Measurements from ENCODE around the gene GNAI3. TPM values are rescaled to one million over a fixed set of nuclear protein-coding genes. Genes with fewer than 3 reads are reported as not detected.

The GNAI3 gene
- total RNA-seq (ENCODE audit: insufficient read depth, low replicate concordance): 16.9 TPM

- DNase-seq (ENCODE audit: low spot score): peak; percentile 98
These were observed at the start of gene GNAI3 for GRCh38 chr1:109548321-109549267. TSS of gene GNAI3 (plus strand) at chr1:109548615. CDS start at chr1:109548721, 106 bp downstream.

- DNase-seq (ENCODE audit: low spot score): no peak
These were observed 49.3 kb upstream of the GNAI3 start for GRCh38 chr1:109499081-109499480.

GRCh38 chr1:109499661-109500536 is 48.5 kb upstream of the GNAI3 start:
- no peak for DNase-seq (ENCODE audit: low spot score)

GRCh38 chr1:109500941-109501381 is 47.5 kb upstream of the GNAI3 start:
- DNase-seq (ENCODE audit: low spot score): peak; percentile 83

GRCh38 chr1:109501644-109502363 is 46.6 kb upstream of the GNAI3 start:
- peak; percentile 26 for DNase-seq (ENCODE audit: low spot score)

GRCh38 chr1:109502364-109502851 is 46.0 kb upstream of the GNAI3 start:
- no peak for DNase-seq (ENCODE audit: low spot score)

- no peak for DNase-seq (ENCODE audit: low spot score)
These were observed 44.5 kb upstream of the GNAI3 start for GRCh38 chr1:109503935-109504334.

GRCh38 chr1:109504974-109505373 is 43.4 kb upstream of the GNAI3 start:
- no peak for DNase-seq (ENCODE audit: low spot score)

- DNase-seq (ENCODE audit: low spot score): no peak
These were observed 40.2 kb upstream of the GNAI3 start for GRCh38 chr1:109508001-109508872.

- no peak for DNase-seq (ENCODE audit: low spot score)
These were observed 39.6 kb upstream of the GNAI3 start for GRCh38 chr1:109508873-109509175.

GRCh38 chr1:109509176-109510134 is 39.0 kb upstream of the GNAI3 start, which contains the start of gene AMIGO1:
TSS of gene AMIGO1 (minus strand) at chr1:109509727. CDS start at chr1:109508912, 815 bp downstream.
- DNase-seq (ENCODE audit: low spot score): peak; percentile 50

GRCh38 chr1:109513110-109513710 is 35.2 kb upstream of the GNAI3 start:
- no peak for DNase-seq (ENCODE audit: low spot score)

GRCh38 chr1:109514846-109515245 is 33.6 kb upstream of the GNAI3 start:
- no peak for DNase-seq (ENCODE audit: low spot score)

- DNase-seq (ENCODE audit: low spot score): no peak
These were observed 31.5 kb upstream of the GNAI3 start for GRCh38 chr1:109516872-109517271.

- DNase-seq (ENCODE audit: low spot score): no peak
These were observed 31.1 kb upstream of the GNAI3 start for GRCh38 chr1:109517337-109517736.

GRCh38 chr1:109521002-109521951 is 27.1 kb upstream of the GNAI3 start:
- no peak for DNase-seq (ENCODE audit: low spot score)

- no peak for DNase-seq (ENCODE audit: low spot score)
These were observed 26.4 kb upstream of the GNAI3 start for GRCh38 chr1:109522026-109522425.

- no peak for DNase-seq (ENCODE audit: low spot score)
These were observed 24.7 kb upstream of the GNAI3 start for GRCh38 chr1:109523706-109524105.

Data from umbilical cord (tissue), 2 donors.